Measurements from ENCODE around the gene TMEM120B. TPM values are rescaled to one million over a fixed set of nuclear protein-coding genes. Genes with fewer than 3 reads are reported as not detected.

The TMEM120B gene
- total and polyA plus RNA-seq, 2 of the 13 experiments (the other 11 are each of a cell fraction or from before 2014, with no cell fraction given): 7.1 to 12.9 TPM

- FAIRE-seq (no peak), ATAC-seq (peak; percentile 24), DNase-seq (ENCODE audit: low spot score) (peak; percentile 68)
- BruUV-seq (replicated peaks): no TSS peak
- Histone ChIP-seq H3K9me3 (ENCODE audit: low read length) (no peaks in the 10 kb centered on the region), H3K4me3 (replicated peaks in 1 of 3; ENCODE audit: insufficient read depth in 1 of 3, low read depth in 2 of 3, low read length in 3 of 3) (no peak overlapping the region), H3K36me3 (replicated peaks in 1 of 2; ENCODE audit: control insufficient read depth in 1 of 2, insufficient read depth in 2 of 2, low read length in 2 of 2) (peaks cover 0 to 3% of the 10 kb centered on the region in 2 experiments; a peak in 2 of 5 replicates), H2AFZ (ENCODE audit: low read length) (no peak overlapping the region), H3K4me2 (ENCODE audit: low read depth, low read length) (no peak overlapping the region), H3K9ac (ENCODE audit: insufficient read depth, low read depth, low read length) (peak overlapping the region; percentile 24; the same call in 1 of the 2 replicates), H4K20me1 (ENCODE audit: insufficient read depth, low read length) (peaks cover 10% of the 10 kb centered on the region; the same call in 1 of the 2 replicates), H3K27ac (ENCODE audit: extremely low read length, insufficient read depth, low read length) (peak overlapping the region; percentile 33), H3K4me1 (ENCODE audit: insufficient read depth, low read length) (peaks cover 82% of the 10 kb centered on the region), H3K27me3 (ENCODE audit: control insufficient read depth in 1 of 2, insufficient read depth in 2 of 2, low read length in 2 of 2) (no peaks in the 10 kb centered on the region; a peak in 1 of 5 replicates), H3K79me2 (ENCODE audit: insufficient read depth, low read length) (peaks cover 27% of the 10 kb centered on the region)
- 64% methylated on average over 6 of the region's 6 CpGs for WGBS (ENCODE audit: low lambda C conversion rate)
- ChIA-PET POLR2A (interaction anchor here (0.9 to 1.2 kb wide), 2 partner anchors 15 to 37 kb away, joined by 3 read pairs; no protein-coding TSS in a partner anchor), CTCF (ENCODE audit: low intra/inter-chr PET ratio, low total read pairs) (no interaction called here)
- in situ Hi-C loops (cut with HindIII; ENCODE audit: extremely low pct_ligation_motif_present, low pct_unique_long_range_greater_than_20kb) (no loop called here), intact Hi-C loops (cut with micrococcal nuclease; ENCODE audit: unreplicated experiment) (no loop called here)
- no peak for TF ChIP-seq ZNF674 (CRISPR knock-in tag; IDR thresholded peaks at IDR 0.05; ENCODE audit: low read depth)
- no peak for TF ChIP-seq PPARG (CRISPR knock-in tag; conservative IDR thresholded peaks at IDR 0.05)
- no peak for TF ChIP-seq SP4 (CRISPR knock-in tag; IDR thresholded peaks at IDR 0.05)
- no peak for TF ChIP-seq ZFYVE20 (CRISPR knock-in tag; IDR thresholded peaks at IDR 0.05; ENCODE audit: borderline replicate concordance, low read depth)
- no peak for TF ChIP-seq ZNF678 (CRISPR knock-in tag; IDR thresholded peaks at IDR 0.05)
- TF ChIP-seq RARA (CRISPR knock-in tag; IDR thresholded peaks at IDR 0.05): peak; percentile 27; the same call in 1 of the 2 replicates
- 0 out of 2 replicates have a peak, but pooled peaks have one; percentile 25 for TF ChIP-seq ARID5B (CRISPR knock-in tag; IDR thresholded peaks at IDR 0.05)
- TF ChIP-seq PBX2 (CRISPR knock-in tag; IDR thresholded peaks at IDR 0.05): no peak
- no peak for TF ChIP-seq PITX1 (CRISPR knock-in tag; IDR thresholded peaks at IDR 0.05)
- TF ChIP-seq U2AF2 (IDR thresholded peaks at IDR 0.05; ENCODE audit: low read depth, low read length): no peak
- TF ChIP-seq ZNF619 (CRISPR knock-in tag; IDR thresholded peaks at IDR 0.05): no peak
- peak; percentile 41; the same call in 1 of the 2 replicates for TF ChIP-seq SOX5 (CRISPR knock-in tag; IDR thresholded peaks at IDR 0.05; ENCODE audit: borderline replicate concordance)
- TF ChIP-seq GATAD2A (CRISPR knock-in tag; IDR thresholded peaks at IDR 0.05): peak; percentile 36; the same call in 1 of the 2 replicates
- TF ChIP-seq IKZF5 (CRISPR knock-in tag; IDR thresholded peaks at IDR 0.05): no peak
- no peak for TF ChIP-seq ZNF33A (CRISPR knock-in tag; IDR thresholded peaks at IDR 0.05; ENCODE audit: borderline replicate concordance)
- no peak for TF ChIP-seq FOXP1 (IDR thresholded peaks at IDR 0.05)
- TF ChIP-seq FOXP1 (CRISPR knock-in tag; IDR thresholded peaks at IDR 0.05): no peak
- no peak for TF ChIP-seq GLMP (CRISPR knock-in tag; IDR thresholded peaks at IDR 0.05; ENCODE audit: borderline replicate concordance)
- no peak for TF ChIP-seq HNF4G (IDR thresholded peaks at IDR 0.05; ENCODE audit: borderline replicate concordance, low read depth, low read length)
- no peak for TF ChIP-seq HNF4G (CRISPR knock-in tag; IDR thresholded peaks at IDR 0.05; ENCODE audit: borderline replicate concordance, low read depth)
These were observed 73.9 kb downstream of the TMEM120B start for GRCh38 chr12:121786440-121786825.
